Breast epithelium (tissue), 3 donors: ENCODE results near the gene VPS13D.

Source experiments
- POLR2A ChIP-seq: fragments of 450-650 bp; IDR thresholded peaks from one replicate; pipeline ENCODE4 v1.6.1; 2016; ENCODE audit warnings: antibody characterized with exemption, mild to moderate bottlenecking, moderate library complexity
- POLR2AphosphoS5 ChIP-seq, 3 donors: sonication (generic); formaldehyde crosslinking; IDR thresholded peaks; one replicate each; pipeline ENCODE4 v1.6.1; 2017; ENCODE audit warnings: antibody characterized with exemption in 3 of 3
- TF ChIP-seq, protein P1 (sequence below), 3 donors: fragments of 450-650 bp; IDR thresholded peaks; one replicate each; pipeline ENCODE4 v1.5.1; 2016 to 2017; ENCODE audit warnings: antibody characterized with exemption in 3 of 3, mild to moderate bottlenecking in 3 of 3, moderate library complexity in 3 of 3

DNA sequence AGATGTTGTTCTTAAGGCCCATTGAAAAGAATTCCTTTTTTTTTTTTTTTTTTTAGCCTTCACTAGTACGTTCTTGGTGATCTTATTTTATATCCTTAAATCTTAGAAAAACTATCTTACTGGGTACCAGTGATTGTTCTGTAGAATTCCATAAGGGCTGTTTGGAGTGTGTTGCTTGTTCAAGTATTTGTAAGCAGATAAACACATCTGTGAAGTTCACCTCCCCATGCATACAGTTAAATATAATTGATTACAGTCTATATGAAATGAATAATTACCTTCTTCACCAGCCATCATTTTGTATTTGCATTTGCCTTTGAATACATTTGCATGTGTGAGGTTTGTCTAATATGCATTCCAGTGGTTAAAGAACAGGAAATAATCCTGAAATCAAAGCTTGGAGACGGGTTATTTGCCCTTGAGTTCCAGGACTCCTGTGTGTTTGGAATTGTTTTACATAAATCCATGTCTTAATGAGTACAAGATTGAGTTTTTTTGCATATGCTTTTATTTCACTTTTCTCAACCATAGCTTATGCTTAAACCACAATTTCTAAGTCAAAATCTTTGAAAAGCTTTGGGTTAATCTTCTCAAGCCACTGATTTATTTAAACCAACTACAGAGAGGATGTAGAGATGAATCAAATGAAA lies 73.1 kb downstream of the VPS13D start:
- TF ChIP-seq, protein P1, sequence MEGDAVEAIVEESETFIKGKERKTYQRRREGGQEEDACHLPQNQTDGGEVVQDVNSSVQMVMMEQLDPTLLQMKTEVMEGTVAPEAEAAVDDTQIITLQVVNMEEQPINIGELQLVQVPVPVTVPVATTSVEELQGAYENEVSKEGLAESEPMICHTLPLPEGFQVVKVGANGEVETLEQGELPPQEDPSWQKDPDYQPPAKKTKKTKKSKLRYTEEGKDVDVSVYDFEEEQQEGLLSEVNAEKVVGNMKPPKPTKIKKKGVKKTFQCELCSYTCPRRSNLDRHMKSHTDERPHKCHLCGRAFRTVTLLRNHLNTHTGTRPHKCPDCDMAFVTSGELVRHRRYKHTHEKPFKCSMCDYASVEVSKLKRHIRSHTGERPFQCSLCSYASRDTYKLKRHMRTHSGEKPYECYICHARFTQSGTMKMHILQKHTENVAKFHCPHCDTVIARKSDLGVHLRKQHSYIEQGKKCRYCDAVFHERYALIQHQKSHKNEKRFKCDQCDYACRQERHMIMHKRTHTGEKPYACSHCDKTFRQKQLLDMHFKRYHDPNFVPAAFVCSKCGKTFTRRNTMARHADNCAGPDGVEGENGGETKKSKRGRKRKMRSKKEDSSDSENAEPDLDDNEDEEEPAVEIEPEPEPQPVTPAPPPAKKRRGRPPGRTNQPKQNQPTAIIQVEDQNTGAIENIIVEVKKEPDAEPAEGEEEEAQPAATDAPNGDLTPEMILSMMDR (IDR thresholded peaks at IDR 0.05): no peak
- TF ChIP-seq POLR2AphosphoS5 (IDR thresholded peaks at IDR 0.05) (no peak), POLR2A (no peak)
